Hepatocyte (in vitro differentiated cells): ENCODE results near the gene USP49.

Source experiments
- EZH2 ChIP-seq: fragments of 200-600 bp; sonication (generic); IDR thresholded peaks from 2 replicates; pipeline ENCODE4 v1.6.1; 2016; ENCODE audit warnings: antibody characterized with exemption, mild to moderate bottlenecking, borderline replicate concordance
- TF ChIP-seq, protein P1 (sequence below): fragments of 200-600 bp; sonication (generic); IDR thresholded peaks from 2 replicates; pipeline ENCODE4 v1.5.1; 2016; ENCODE audit warnings: antibody characterized with exemption, mild to moderate bottlenecking; ENCODE audit not compliant: poor library complexity

- TF ChIP-seq, protein P1, sequence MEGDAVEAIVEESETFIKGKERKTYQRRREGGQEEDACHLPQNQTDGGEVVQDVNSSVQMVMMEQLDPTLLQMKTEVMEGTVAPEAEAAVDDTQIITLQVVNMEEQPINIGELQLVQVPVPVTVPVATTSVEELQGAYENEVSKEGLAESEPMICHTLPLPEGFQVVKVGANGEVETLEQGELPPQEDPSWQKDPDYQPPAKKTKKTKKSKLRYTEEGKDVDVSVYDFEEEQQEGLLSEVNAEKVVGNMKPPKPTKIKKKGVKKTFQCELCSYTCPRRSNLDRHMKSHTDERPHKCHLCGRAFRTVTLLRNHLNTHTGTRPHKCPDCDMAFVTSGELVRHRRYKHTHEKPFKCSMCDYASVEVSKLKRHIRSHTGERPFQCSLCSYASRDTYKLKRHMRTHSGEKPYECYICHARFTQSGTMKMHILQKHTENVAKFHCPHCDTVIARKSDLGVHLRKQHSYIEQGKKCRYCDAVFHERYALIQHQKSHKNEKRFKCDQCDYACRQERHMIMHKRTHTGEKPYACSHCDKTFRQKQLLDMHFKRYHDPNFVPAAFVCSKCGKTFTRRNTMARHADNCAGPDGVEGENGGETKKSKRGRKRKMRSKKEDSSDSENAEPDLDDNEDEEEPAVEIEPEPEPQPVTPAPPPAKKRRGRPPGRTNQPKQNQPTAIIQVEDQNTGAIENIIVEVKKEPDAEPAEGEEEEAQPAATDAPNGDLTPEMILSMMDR: no peak
- TF ChIP-seq EZH2: no peak
These were observed 139.3 kb downstream of the USP49 start for GRCh38 chr6:41755895-41756294.
